Colon (tissue), 2 donors: Measurements from ENCODE around the gene CCNB1.
"Not testable (repeated sequence)": the region's sequence is repeated elsewhere in the genome, so short reads cannot be mapped to it uniquely, and the experiment has no call there.

Experiments
- FAIRE-seq: peaks from 2 replicates; lab custom pipeline; 2012; peaks lifted over from hg19 to GRCh38; lab: Jason Lieb, UNC
- donor health status: control.
- donor health status: control.

CCNB1 gene

GRCh38 chr5:69166686-69167492, at the start of gene CCNB1:
Gene CCNB1 (plus strand): TSS chr5:69167150. CDS start chr5:69167263, 113 bp downstream.
- no peak for FAIRE-seq

- FAIRE-seq: no peak
Measured at GRCh38 chr5:69129413-69129812, 37.5 kb upstream of the CCNB1 start.

DNA sequence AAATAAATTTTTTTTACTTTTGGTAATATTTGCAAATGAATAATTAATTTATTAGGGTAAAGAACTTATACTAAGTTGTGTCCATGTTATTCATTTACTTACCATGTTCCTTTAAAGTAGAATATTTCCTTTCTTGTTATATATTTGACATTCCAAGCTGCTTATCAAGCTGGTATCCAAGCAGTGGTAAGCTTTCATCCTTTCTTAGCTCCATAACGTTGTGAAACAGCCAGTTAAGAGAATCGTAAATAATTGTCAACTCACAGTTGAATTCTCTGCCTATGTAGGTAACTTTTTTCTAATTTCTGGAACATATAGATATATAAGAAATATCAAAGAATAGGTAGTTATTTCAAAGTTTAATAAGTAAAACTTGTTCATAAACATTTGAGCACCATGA, 36.7 kb upstream of the CCNB1 start:
- no peak for FAIRE-seq

DNA sequence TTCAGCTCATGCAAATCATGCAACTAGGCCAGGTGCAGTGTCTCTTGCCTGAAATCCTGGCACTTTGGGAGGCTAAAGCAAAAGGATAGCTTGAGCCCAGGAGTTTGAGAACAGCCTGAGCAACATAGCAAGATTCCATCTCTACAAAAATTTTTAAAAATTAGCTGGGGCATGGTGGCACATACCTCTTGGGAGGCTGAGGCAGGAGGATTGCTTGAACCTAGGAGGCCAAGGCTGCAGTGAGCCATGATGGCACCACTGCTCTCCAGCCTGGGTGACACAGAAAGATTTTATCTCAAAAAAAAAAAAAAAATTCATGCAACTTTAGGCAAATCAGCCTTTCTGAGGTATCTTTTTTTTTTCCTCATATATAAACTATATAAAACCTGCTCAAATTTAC, 35.6 kb upstream of the CCNB1 start:
- FAIRE-seq: no peak

DNA sequence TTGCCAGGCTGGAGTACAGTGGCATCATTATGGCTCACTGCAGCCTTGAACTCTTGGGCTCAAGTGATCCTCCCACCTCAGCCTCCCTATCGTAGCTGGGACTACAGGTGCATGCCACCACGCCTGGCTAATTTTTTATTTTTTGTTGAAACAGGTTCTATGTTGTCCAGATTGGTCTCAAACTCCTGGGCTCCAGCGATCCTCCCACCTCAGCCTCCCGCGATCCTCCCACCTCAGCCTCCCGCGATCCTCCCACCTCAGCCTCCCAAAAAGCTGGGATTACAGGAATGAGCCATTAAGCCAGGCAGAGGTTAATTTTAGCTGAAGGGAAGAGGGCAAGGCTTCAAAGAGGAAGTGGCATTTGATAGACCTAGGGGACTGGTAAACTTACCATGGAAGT, 32.8 kb upstream of the CCNB1 start:
- FAIRE-seq: no peak

GRCh38 chr5:69136293-69136692, 30.7 kb upstream of the CCNB1 start:
- no peak for FAIRE-seq

GRCh38 chr5:69137208-69137607, 29.7 kb upstream of the CCNB1 start:
- not testable (repeated sequence) for FAIRE-seq

- no peak for FAIRE-seq
Measured at GRCh38 chr5:69137807-69138206, 29.1 kb upstream of the CCNB1 start.

DNA sequence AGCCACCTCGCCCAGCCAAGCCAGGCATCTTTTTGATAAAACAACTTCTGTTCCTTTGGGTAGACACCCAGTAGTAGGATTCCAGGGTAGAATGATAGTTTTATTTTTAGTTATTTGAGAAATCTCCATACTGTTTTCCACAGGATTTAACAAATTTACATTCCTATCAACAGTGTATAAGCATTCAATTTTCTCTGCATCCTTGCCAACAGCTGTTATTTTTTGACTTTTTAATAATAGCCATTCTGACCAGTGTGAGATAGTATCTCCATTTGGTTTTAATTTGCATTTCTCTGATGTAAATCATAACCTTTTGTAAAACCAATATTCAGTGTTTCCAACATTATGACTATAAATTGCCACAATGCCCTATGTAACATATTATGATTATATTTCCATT, 28.2 kb upstream of the CCNB1 start:
- no peak for FAIRE-seq

DNA sequence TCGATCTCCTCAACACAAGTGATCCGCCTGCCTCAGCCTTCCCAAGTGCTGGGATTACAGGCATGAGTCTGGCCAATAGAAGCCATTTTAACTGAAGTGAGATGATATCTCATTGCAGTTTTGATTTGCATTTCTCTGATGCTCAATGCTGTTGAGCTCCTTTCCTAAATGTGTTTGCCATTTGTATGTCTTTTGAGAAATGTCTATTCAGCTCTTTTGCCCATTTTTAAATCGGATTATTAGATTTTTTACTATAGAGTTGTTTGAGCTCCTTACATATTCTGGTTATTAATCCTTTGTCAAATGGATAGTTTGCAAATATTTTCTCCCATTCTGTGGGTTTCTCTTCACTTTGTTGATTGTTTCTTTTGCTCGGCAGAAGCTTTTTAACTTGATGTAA, 26.7 kb upstream of the CCNB1 start:
- FAIRE-seq: not testable (repeated sequence)

DNA sequence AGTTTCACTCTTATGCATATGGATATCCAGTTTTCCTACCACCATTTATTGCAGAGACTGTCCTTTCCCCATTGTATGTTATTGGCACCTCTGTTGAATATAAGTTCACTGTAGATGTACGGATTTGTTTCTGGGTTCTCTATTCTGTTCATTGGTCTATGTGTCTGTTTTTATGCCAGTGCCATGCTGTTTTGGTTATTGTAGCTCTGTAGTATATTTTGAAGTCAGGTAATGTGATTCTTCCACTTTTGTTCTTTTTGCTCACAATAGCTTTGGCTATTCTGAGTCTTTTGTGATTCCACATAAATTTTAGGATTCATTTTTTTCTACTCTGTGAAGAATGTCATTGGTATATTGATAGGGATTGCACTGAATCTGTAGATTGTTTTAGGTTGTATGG, 26.1 kb upstream of the CCNB1 start:
- FAIRE-seq: no peak

DNA sequence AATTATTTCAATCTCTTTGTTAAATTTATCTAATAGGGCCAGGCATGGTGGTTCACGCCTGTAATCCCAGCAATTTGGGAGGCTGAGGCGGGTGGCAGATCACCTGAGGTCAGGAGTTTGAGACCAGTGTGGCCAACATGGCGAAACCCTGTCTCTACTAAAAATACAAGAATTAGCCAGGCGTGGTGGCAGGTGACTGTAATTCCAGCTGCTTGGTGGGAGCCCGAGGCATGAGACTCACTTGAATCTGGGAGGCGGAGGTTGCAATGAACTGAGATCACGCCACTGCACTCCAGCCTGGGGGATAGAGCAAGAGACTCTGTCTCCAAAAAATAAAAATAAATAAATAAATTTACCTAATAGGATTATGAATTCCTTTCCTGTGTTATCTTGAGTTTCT, 18.4 kb upstream of the CCNB1 start:
- FAIRE-seq: not testable (repeated sequence)

GRCh38 chr5:69148981-69149675, 17.8 kb upstream of the CCNB1 start:
- FAIRE-seq: no peak

- no peak for FAIRE-seq
Measured at GRCh38 chr5:69149676-69150010, 17.3 kb upstream of the CCNB1 start.

DNA sequence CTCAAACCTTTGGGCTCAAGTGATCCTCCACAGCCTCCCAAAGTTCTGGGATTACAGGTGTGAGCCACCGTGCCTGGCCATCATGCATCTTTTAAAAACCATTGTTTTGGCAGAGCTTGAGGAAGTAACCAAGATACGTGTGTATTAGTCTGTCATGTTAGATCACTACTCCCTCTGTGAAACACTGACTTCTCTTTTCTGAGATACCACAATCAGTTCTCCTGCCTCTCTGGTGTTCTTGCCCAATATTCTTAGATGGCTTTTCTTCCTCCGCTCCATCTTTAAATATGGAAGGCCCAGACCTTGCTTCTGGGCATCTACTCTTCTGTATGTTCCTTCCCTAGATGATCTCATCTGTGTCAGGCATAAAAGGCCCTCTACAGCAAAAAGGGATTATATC, 14.2 kb upstream of the CCNB1 start:
- FAIRE-seq: no peak

GRCh38 chr5:69156456-69156855, 10.5 kb upstream of the CCNB1 start:
- no peak for FAIRE-seq

DNA sequence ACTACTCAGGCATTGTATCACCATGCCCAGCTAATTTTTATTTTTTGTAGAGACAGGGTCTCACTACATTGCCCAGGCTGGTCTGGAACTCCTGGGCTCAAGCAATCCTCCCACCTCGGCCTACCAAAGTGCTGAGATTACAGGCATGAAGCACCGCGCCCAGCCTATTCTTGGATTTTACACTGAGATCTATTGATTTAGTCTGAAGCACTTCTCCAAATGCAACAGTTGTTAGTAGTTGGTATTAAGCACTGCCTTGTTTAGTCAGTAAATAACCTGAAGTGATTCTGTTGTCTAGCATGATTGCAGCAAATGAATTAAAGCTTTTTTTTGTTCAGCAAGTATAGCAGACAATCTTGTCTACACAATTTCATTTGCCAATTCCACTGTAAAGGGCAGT, 8.9 kb upstream of the CCNB1 start:
- no peak for FAIRE-seq

GRCh38 chr5:69160651-69161050, 6.3 kb upstream of the CCNB1 start:
- FAIRE-seq: no peak

GRCh38 chr5:69167493-69167855, 524 bp downstream of the CCNB1 start:
- FAIRE-seq: no peak

DNA sequence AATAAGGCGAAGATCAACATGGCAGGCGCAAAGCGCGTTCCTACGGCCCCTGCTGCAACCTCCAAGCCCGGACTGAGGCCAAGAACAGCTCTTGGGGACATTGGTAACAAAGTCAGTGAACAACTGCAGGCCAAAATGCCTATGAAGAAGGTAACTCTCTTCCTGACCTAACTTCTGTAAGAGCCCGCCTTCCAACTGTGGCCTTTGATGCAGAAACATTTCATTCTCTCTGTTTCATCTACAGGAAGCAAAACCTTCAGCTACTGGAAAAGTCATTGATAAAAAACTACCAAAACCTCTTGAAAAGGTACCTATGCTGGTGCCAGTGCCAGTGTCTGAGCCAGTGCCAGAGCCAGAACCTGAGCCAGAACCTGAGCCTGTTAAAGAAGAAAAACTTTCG, 979 bp downstream of the CCNB1 start:
- no peak for FAIRE-seq

DNA sequence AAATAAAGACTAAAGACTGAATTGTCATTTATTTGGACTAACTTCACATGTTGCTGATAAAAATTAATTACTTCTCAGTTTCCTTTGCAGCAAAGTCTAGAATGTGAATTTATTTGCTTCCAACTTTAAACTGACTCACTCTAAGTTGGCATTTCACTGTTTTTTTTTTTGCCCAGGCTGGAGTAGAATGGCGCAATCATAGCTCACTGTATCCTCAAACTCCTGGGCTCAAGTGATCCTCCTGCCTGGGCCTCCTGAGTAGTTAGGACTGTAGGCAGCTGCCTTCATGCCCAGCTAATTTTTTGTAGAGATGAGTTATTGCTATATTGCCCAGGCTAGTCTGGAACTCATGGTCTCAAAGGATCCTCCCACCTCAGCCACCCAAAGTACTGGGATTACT, 3.5 kb downstream of the CCNB1 start:
- FAIRE-seq: no peak

GRCh38 chr5:69170969-69171368, 4.0 kb downstream of the CCNB1 start:
- FAIRE-seq: no peak

DNA sequence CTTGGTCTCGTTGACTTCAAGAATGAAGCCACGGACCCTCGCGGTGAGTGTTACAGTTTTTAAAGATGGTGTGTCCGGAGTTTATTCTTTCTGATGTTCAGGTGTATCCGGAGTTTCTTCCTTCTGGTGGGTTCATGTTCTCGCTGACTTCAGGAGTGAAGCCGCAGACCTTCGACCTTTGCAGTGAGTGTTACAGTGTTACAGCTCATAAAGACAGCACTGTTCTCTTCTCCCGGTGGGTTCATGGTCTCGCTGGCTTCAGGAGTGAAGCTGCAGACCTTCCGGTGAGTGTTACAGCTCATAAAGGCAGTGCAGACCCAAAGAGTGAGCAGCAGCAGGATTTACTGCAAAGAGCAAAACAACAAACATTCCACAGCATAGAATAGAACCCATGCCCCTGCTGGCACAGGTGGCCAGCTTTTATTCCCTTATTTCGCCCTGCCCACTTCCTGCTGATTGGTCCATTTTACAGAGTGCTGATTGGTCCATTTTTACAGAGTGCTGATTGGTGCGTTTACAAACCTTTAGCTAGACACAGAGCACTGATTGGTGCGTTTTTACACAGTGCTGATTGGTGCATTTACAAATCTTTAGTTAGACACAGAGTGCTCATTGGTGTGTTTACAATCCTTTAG, 14.8 kb downstream of the CCNB1 start:
- FAIRE-seq: not testable (repeated sequence)

DNA sequence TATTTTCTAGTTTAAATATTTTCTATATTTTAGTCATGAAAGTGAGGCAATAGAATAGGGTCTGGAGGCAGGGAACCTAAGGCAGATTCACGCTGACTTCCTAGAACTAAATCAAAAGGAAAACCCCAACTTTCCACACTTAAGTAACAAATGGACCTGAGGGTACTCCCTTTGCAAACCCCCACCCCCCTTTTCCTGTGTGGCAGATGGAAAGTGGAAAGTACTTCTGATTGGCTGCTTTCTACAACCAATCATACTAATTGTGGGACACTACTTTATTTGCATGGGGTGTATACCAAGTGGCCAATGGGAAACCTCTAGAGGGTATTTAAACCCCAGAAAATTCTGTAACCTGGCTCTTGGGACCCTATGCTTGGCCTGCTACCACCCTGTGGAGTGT, 17.7 kb downstream of the CCNB1 start:
- no peak for FAIRE-seq
